T-helper 17 cell (primary cell): Measurements from ENCODE around the gene DNM2. TPM values are rescaled to one million over a fixed set of nuclear protein-coding genes. Genes with fewer than 3 reads are reported as not detected.

Experiments
- total RNA-seq, 4 donors: library from RNA in 2 of 4; stranded (reverse) in 2 of 4; gene quantifications; one replicate each; pipeline ENCODE4 v1.2.3 and lab custom pipeline; 2022 to 2026

Gene DNM2
- total RNA-seq, 2 donors from 2014 or later: 267 to 273 TPM

Other genes starting within 250 kb of the DNM2 start
- gene KEAP1, start 214.7 kb upstream of the DNM2 start, total RNA-seq: 10 to 100 TPM; 13.7 to 27.3 TPM
- 1 to 10 TPM in 1 of 2 donors, under 1 TPM in 1; 0.50 to 1.3 TPM for gene S1PR5, start 200.6 kb upstream of the DNM2 start, total RNA-seq
- 10 to 100 TPM; 70.6 to 70.7 TPM for gene ATG4D, start 174.2 kb upstream of the DNM2 start, total RNA-seq
- 10 to 100 TPM; 33.9 to 43.7 TPM for gene KRI1, start 152.1 kb upstream of the DNM2 start, total RNA-seq
- 10 to 100 TPM; 71.0 to 83.3 TPM for gene CDKN2D, start 149.1 kb upstream of the DNM2 start, total RNA-seq
- gene AP1M2, start 130.8 kb upstream of the DNM2 start, total RNA-seq: 1 to 10 TPM in 1 of 2 donors, not detected in 1; 2.0 TPM
- gene SLC44A2, start 92.5 kb upstream of the DNM2 start, total RNA-seq: 100 to 1,000 TPM; 186 to 200 TPM
- gene ILF3, start 63.7 kb upstream of the DNM2 start, total RNA-seq: 100 to 1,000 TPM; 428 to 456 TPM
- gene QTRT1, start 16.6 kb upstream of the DNM2 start, total RNA-seq: 10 to 100 TPM; 49.4 to 56.9 TPM
- gene TMED1, start 118.1 kb downstream of the DNM2 start, total RNA-seq: 10 to 100 TPM in 1 of 2 donors, 1 to 10 TPM in 1; 8.7 to 10.5 TPM
- 1 to 10 TPM; 1.6 to 2.2 TPM for gene C19orf38, start 130.3 kb downstream of the DNM2 start, total RNA-seq
- gene CARM1, start 153.5 kb downstream of the DNM2 start, total RNA-seq: 10 to 100 TPM; 22.9 to 24.3 TPM
- 10 to 100 TPM; 19.5 to 19.8 TPM for gene YIPF2, start 210.6 kb downstream of the DNM2 start, total RNA-seq
- 10 to 100 TPM; 17.1 to 21.0 TPM for gene TIMM29, start 210.7 kb downstream of the DNM2 start, total RNA-seq
- gene SMARCA4, start 243.0 kb downstream of the DNM2 start, total RNA-seq: 10 to 100 TPM; 93.9 to 94.0 TPM